Endothelial cell of umbilical vein (primary cell): ENCODE results near the gene JUNB. TPM values are rescaled to one million over a fixed set of nuclear protein-coding genes. Genes with fewer than 3 reads are reported as not detected.

Experiments
- BruUV-seq: library from RNA; stranded (reverse); fragments of 400-500 nt; replicated peaks from 2 replicates; lab custom pipeline; 2021; lab: Mats Ljungman, UMichigan
- CTCF ChIA-PET: fragments of 300-600, 350-600 bp; sonication (Branson Sonifier 250); formaldehyde crosslinking; loops from one replicate; lab custom pipeline; 2021; ENCODE audit warnings: antibody characterized with exemption, inconsistent platforms; lab: Charles Lee
- POLR2A ChIA-PET: fragments of 300-600, 350-600 bp; sonication (Branson Sonifier 250); formaldehyde crosslinking; loops from one replicate; lab custom pipeline; 2021; ENCODE audit warnings: antibody characterized with exemption, inconsistent platforms; lab: Charles Lee
- DNase-seq: peaks from one replicate; pipeline ENCODE4 v3.0.0-alpha.2; 2011; ENCODE audit warnings: low read depth, low spot score
- FAIRE-seq: peaks from 2 replicates; lab custom pipeline; 2011; peaks lifted over from hg19 to GRCh38; lab: Jason Lieb, UNC
- H2AFZ ChIP-seq: 2 replicates; pipeline ENCODE4 v1.6.0; 2012; ENCODE audit warnings: low read depth, low read length, control low read depth, inconsistent platforms
- H3K27ac ChIP-seq: 2 replicates; pipeline ENCODE4 v1.5.1; 2011; ENCODE audit warnings: low read depth, mild to moderate bottlenecking, control low read depth, low read length, moderate library complexity; ENCODE audit not compliant: insufficient read depth
- H3K27me3 ChIP-seq, 2 experiments: 2 replicates each; pipeline versions ENCODE4 v1.6.0 to v1.6.1; 2011; ENCODE audit warnings: low read length in 2 of 2, mixed read lengths in 1 of 2; ENCODE audit not compliant: control insufficient read depth in 2 of 2, insufficient read depth in 2 of 2
- H3K36me3 ChIP-seq, 2 experiments: 2 replicates in 1 of 2; 3 replicates in 1 of 2; pipeline ENCODE4 v1.5.1; 2011; ENCODE audit warnings: low read length in 2 of 2, mild to moderate bottlenecking in 1 of 2, moderate library complexity in 1 of 2; ENCODE audit not compliant: control insufficient read depth in 2 of 2, insufficient read depth in 2 of 2; ENCODE audit errors: extremely low read depth in 1 of 2
- H3K4me1 ChIP-seq: 3 replicates; pipeline ENCODE4 v1.5.1; 2011; ENCODE audit warnings: mild to moderate bottlenecking, low read length; ENCODE audit not compliant: control insufficient read depth, insufficient read depth; ENCODE audit errors: extremely low read depth
- H3K4me2 ChIP-seq: 2 replicates; pipeline ENCODE4 v1.6.1; 2011; ENCODE audit warnings: low read length, control low read depth, mixed read lengths; ENCODE audit not compliant: insufficient read depth
- H3K4me3 ChIP-seq, 3 experiments: fragments of 200-600 bp in 1 of 3; sonication (generic), shearing (Covaris generic) in 1 of 3; replicated peaks in 1 of 3; 2 replicates each; pipeline ENCODE4 v1.5.1; 2011 to 2016; ENCODE audit warnings: control low read depth in 3 of 3, low read length in 3 of 3, mild to moderate bottlenecking in 2 of 3, inconsistent platforms in 1 of 3, low read depth in 1 of 3, moderate library complexity in 1 of 3; ENCODE audit not compliant: insufficient read depth in 1 of 3
- H3K79me2 ChIP-seq: 2 replicates; pipeline ENCODE4 v1.6.0; 2012; ENCODE audit warnings: low read length, inconsistent platforms; ENCODE audit not compliant: control insufficient read depth, insufficient read depth
- H3K9ac ChIP-seq: replicated peaks from 2 replicates; pipeline ENCODE3; 2011; ENCODE audit warnings: low read length, control low read depth; ENCODE audit not compliant: insufficient read depth; ENCODE audit errors: extremely low read depth
- H3K9me1 ChIP-seq: replicated peaks from 3 replicates; pipeline ENCODE4 v1.6.0; 2011; ENCODE audit warnings: mild to moderate bottlenecking, low read length; ENCODE audit not compliant: control insufficient read depth, insufficient read depth; ENCODE audit errors: extremely low read depth
- H3K9me3 ChIP-seq: replicated peaks from 2 replicates; pipeline ENCODE4 v1.5.1; 2012; ENCODE audit warnings: low read length, inconsistent platforms; ENCODE audit not compliant: control insufficient read depth, insufficient read depth
- H4K20me1 ChIP-seq: replicated peaks from 2 replicates; pipeline ENCODE3; 2011; ENCODE audit warnings: mild to moderate bottlenecking, low read length; ENCODE audit not compliant: control insufficient read depth, insufficient read depth; ENCODE audit errors: extremely low read depth
- EZH2 ChIP-seq: IDR thresholded peaks from 2 replicates; pipeline ENCODE4 v1.6.1; 2012; ENCODE audit warnings: borderline replicate concordance, low read depth, mild to moderate bottlenecking, moderate library complexity, low read length, inconsistent platforms; ENCODE audit not compliant: severe bottlenecking
- FOS ChIP-seq: IDR thresholded peaks from 2 replicates; pipeline ENCODE4 v1.6.1; 2011; ENCODE audit warnings: mild to moderate bottlenecking, low read length, moderate library complexity, borderline replicate concordance; ENCODE audit not compliant: insufficient read depth
- GATA2 ChIP-seq: IDR thresholded peaks from 2 replicates; pipeline ENCODE4 v1.7.0; 2011; ENCODE audit warnings: low read depth, mild to moderate bottlenecking, moderate library complexity, mixed read lengths, low read length; ENCODE audit not compliant: insufficient read length, insufficient read depth
- JUN ChIP-seq: IDR thresholded peaks from 2 replicates; pipeline ENCODE4 v1.6.1; 2011; ENCODE audit warnings: borderline replicate concordance, low read depth; ENCODE audit not compliant: insufficient read length, insufficient read depth
- MYC ChIP-seq: IDR thresholded peaks from one replicate; pipeline ENCODE4 v1.6.1; 2011; ENCODE audit warnings: mild to moderate bottlenecking, low read depth, low read length
- POLR2A ChIP-seq: IDR thresholded peaks from 2 replicates; pipeline ENCODE4 v1.6.1; 2012; ENCODE audit warnings: low read depth, mild to moderate bottlenecking, control low read depth, low read length
- POLR2AphosphoS5 ChIP-seq: IDR thresholded peaks from 2 replicates; pipeline ENCODE4 v1.6.1; 2012; ENCODE audit warnings: low read depth, mild to moderate bottlenecking, control low read depth, low read length, moderate library complexity; ENCODE audit not compliant: insufficient read depth
- dilution Hi-C: fragments of 300-500 bp; cut with MboI; formaldehyde crosslinking; loops from one replicate; pipeline ENCODE4 v1.15.0; 2019; ENCODE audit warnings: low sequenced_read_pairs; ENCODE audit not compliant: extremely low pct_ligation_motif_present
- intact Hi-C: fragments of 100-400 bp; cut with micrococcal nuclease; formaldehyde crosslinking; loops from one replicate; pipeline ENCODE4 v1.10.0; 2022
- polyA plus RNA-seq, 4 experiments: library from polyadenylated mRNA; depleted of rRNA in 3 of 4; stranded (reverse) in 3 of 4; unstranded in 1 of 4; fragments of >200 nt; gene quantifications; 2 replicates each; pipeline versions ENCODE4 v1.2.1 to v1.2.3, GENCODE V29; 2011 to 2012; ENCODE audit warnings: missing spikeins in 1 of 4
- total RNA-seq: library from RNA; stranded (reverse); gene quantifications from 2 replicates; pipeline ENCODE4 v1.2.3, GENCODE V29; 2021
- TF ChIP-seq, protein P1 (sequence below): IDR thresholded peaks from 2 replicates; pipeline ENCODE4 v1.6.1; 2011; ENCODE audit not compliant: insufficient read depth, insufficient read length
- TF ChIP-seq, protein P2 (sequence below), 2 donors: IDR thresholded peaks; 1 replicate in 1 of 2; 2 replicates in 1 of 2; pipeline ENCODE4 v1.5.1; 2011; ENCODE audit warnings: low read length in 2 of 2, mild to moderate bottlenecking in 2 of 2, moderate library complexity in 2 of 2, control low read depth in 1 of 2, inconsistent platforms in 1 of 2, low read depth in 1 of 2; ENCODE audit not compliant: insufficient read depth in 1 of 2; ENCODE audit errors: extremely low read depth in 1 of 2

The JUNB gene
- total and polyA plus RNA-seq, 2 donors (not counting 3 experiments of a cell fraction or from before 2014, with no cell fraction given): 22.8 to 74.4 TPM

DNA sequence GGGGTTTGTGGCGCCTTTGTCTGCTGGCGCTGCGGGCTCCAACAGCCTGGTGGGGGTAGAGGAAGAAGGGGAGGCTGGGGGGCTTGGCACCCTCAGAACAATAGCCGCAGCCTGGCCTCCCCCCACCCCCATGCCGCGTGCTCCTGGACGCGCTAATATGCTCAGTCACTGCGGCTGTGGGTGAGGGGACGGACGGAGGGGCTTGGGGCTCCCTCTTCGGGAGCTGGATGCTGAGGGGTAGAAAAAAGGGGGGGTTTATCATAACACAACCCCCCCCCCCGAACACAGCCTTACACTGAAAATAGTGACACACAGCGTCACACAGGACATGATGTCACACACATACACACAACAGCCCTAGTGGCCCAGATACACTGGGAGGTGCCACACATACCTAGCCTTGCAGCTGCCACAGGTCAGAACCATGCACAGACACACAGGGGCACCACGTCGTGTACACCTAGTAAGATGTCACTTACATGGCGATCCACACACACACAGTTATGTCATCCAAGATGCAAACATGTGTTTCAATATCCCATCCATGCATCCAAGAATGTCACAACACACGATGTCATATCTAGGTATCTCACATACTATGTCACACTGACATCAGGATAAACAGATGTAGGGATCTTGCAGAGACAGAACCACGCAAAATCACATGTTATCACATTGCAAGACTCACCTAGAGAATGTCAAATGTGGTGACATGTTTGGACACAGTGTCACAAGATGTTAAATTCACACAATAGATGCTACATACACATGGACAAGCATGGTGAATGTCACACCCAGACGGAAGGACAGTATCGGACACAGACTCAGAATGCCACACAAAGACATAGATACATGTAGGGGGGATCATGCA is 47.8 kb downstream of the JUNB start:
- Histone ChIP-seq H3K4me2 (no peak overlapping the region), H3K36me3 (no peaks in the 10 kb centered on the region), H3K9me1 (no peaks in the 10 kb centered on the region), H3K79me2 (no peaks in the 10 kb centered on the region), H2AFZ (no peak overlapping the region), H3K4me3 (no peak overlapping the region), H3K9me3 (no peaks in the 10 kb centered on the region), H3K27me3 (peaks cover 54 to 61% of the 10 kb centered on the region in 2 experiments), H3K9ac (no peak overlapping the region), H3K27ac (no peak overlapping the region), H4K20me1 (no peaks in the 10 kb centered on the region), H3K4me1 (no peaks in the 10 kb centered on the region)
- ChIA-PET POLR2A (no interaction called here), CTCF (interaction anchor here (0.8 kb wide), 1 partner anchor 62 kb away, joined by 3 read pairs; no protein-coding TSS in a partner anchor)
- FAIRE-seq (no peak), DNase-seq (no peak)
- TF ChIP-seq EZH2 (peak; percentile 57), JUN (no peak)
- dilution Hi-C loops: no loop called here
- intact Hi-C loops: loop anchor here (2.0 kb wide), 1 partner anchor 64 kb away; the partner anchor contains the start of gene HOOK2
- no TSS peak for BruUV-seq

DNA sequence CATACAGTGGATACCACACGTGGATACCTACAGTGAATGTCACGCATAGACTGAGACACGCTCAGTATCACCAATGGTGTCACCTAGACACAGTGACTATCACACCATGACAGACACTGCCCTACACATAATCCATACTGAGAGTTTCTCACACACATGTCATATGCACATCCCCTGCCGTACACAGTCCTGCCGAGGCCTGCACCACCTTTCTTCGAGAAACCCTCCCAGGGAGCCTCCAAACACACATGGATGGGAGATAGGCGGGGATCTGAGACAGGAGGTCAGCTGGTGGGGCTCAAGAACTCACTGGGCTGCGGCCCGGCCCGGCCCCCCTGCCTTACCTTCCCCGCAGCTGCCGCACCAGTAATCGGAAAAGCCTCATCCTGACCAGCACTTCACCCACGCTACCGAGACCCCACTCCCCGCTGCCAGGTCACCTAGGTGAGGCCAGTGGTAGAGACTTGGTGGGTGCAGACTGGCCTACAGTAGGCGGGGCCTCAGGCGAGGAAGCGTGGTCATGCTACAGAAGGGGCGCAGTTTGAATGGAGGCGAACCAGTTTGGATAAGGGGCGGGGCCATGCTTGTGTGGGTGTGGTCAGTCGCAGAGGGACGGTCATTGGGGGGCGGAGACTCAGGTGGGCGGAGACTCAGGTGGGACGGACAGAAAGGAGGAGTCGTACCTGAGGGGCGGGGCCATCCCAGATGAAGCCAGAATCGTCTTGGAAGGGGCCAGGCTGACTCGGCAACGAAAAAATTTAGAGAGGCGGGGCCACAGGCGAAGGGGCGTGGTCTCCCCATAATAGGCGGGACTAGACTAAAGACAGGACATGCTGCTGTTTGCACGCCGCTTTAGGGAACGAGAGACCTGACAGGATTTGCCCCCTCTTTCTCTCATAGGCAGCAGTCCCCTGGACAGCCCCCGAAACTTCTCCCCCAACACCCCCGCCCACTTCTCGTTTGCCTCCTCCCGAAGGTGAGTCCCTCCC is 49.1 kb downstream of the JUNB start:
- intact Hi-C loops (no loop called here), dilution Hi-C loops (no loop called here)
- H3K27ac ChIP-seq: no peak overlapping the region
- H3K4me1 ChIP-seq: no peaks in the 10 kb centered on the region
- H3K9me1 ChIP-seq: no peaks in the 10 kb centered on the region
- no peak overlapping the region for H3K4me3 ChIP-seq
- peaks cover 41 to 49% of the 10 kb centered on the region in 2 experiments for H3K27me3 ChIP-seq
- H3K9me3 ChIP-seq: no peaks in the 10 kb centered on the region
- no peaks in the 10 kb centered on the region for H3K36me3 ChIP-seq
- peak; percentile 82 for FAIRE-seq
- no peaks in the 10 kb centered on the region for H3K79me2 ChIP-seq
- H3K4me2 ChIP-seq: peak overlapping the region; percentile 5
- peak overlapping the region; percentile 43 for H2AFZ ChIP-seq
- DNase-seq: peak; percentile 36
- ChIA-PET POLR2A (no interaction called here), CTCF (no interaction called here)
- TF ChIP-seq, protein P1, sequence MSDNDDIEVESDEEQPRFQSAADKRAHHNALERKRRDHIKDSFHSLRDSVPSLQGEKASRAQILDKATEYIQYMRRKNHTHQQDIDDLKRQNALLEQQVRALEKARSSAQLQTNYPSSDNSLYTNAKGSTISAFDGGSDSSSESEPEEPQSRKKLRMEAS: no peak
- TF ChIP-seq POLR2A (no peak), FOS (no peak), JUN (no peak), GATA2 (no peak), EZH2 (no peak), POLR2AphosphoS5 (no peak), MYC (no peak)
- TF ChIP-seq, protein P2, sequence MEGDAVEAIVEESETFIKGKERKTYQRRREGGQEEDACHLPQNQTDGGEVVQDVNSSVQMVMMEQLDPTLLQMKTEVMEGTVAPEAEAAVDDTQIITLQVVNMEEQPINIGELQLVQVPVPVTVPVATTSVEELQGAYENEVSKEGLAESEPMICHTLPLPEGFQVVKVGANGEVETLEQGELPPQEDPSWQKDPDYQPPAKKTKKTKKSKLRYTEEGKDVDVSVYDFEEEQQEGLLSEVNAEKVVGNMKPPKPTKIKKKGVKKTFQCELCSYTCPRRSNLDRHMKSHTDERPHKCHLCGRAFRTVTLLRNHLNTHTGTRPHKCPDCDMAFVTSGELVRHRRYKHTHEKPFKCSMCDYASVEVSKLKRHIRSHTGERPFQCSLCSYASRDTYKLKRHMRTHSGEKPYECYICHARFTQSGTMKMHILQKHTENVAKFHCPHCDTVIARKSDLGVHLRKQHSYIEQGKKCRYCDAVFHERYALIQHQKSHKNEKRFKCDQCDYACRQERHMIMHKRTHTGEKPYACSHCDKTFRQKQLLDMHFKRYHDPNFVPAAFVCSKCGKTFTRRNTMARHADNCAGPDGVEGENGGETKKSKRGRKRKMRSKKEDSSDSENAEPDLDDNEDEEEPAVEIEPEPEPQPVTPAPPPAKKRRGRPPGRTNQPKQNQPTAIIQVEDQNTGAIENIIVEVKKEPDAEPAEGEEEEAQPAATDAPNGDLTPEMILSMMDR (IDR thresholded peaks at IDR 0.05; ENCODE audit: extremely low read depth in 1 of 2, insufficient read depth in 1 of 2, low read depth in 1 of 2, low read length in 2 of 2): no peak
- no peaks in the 10 kb centered on the region for H4K20me1 ChIP-seq
- BruUV-seq: no TSS peak
- no peak overlapping the region for H3K9ac ChIP-seq
